Forelimb muscle (tissue), 1 donor: ENCODE measurements around the gene WNK2. TPM values are rescaled to one million over a fixed set of nuclear protein-coding genes. Genes with fewer than 3 reads are reported as not detected.

ENCODE experiments used
- DNase-seq: peaks from one replicate; pipeline ENCODE4 v3.0.0-alpha.2; 2013; ENCODE audit warnings: low read depth
- polyA plus RNA-seq: library from polyadenylated mRNA; unstranded; fragments of 120-200 nt; gene quantifications from one replicate; pipeline ENCODE4 v1.2.1, GENCODE V29; 2013; ENCODE audit not compliant: insufficient read length

Gene WNK2
- polyA plus RNA-seq, 1 donor = 16.4 TPM

DNA sequence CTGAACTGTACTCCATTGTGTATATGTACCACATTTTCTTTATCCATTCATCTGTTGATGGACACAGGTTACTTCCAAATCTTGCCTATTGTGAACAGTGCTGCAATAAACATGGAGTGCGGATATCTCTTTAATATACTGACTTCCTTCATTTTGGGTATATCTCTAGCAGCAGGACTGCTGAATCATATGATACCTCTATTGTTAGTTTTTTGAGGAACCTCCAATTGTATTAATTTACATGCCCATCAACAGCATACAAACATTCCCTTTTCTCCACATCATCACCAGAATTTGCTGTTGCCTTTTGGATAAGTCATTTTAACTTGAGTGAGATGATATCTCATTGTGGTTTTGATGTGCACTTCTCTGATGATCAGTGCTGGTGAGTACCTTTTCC, 185.7 kb downstream of the WNK2 start:
- no peak for DNase-seq

Other genes starting within 250 kb of the WNK2 start
- 3.8 TPM for gene FGD3, start 236.6 kb upstream of the WNK2 start, polyA plus RNA-seq
- gene SUSD3, start 125.4 kb upstream of the WNK2 start, polyA plus RNA-seq = 3.3 TPM
- 38.5 TPM for gene CARD19, start 87.9 kb upstream of the WNK2 start, polyA plus RNA-seq
- 26.4 TPM for gene NINJ1, start 49.9 kb upstream of the WNK2 start, polyA plus RNA-seq